ENCODE measurements around the gene FOXE3. TPM values are rescaled to one million over a fixed set of nuclear protein-coding genes. Genes with fewer than 3 reads are reported as not detected.

Gene FOXE3
- total RNA-seq (under 1 TPM in 1 of 5 donors, not detected in 4; 0.18 TPM), total RNA-seq (0 to 0.10 (median 0) reads per million in 29 experiments)
- total RNA-seq (2013), result not detected

DNA sequence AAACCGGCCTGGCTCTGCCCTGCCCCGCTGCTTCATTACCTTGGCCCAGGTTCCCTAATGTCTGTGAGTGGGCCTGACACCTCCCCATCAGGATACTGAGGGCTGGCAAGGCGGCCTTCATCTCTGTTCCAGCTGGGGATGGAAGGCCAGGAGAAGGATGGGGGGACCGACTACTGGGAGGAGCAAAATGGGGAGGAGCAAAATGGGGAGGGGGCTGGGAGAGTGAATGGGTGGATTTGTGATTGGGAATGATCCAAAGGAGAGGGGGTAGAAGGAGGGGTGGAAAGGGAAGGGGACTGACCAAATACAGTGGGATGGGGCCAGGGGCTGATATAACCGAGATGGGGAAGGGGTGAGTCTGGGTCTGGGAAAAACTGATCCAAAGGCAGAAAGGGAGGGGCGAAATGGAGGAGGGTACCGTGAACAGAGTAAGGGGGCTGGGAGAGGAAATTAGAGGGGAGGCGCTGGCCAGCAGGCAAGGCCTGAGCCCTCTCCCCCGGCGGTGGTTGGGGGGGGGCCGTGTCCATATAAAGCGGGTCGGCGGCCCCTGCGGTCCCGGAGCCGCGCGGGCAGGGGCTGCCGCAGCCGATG, at the start of gene FOXE3:
FOXE3 (plus strand) TSS at position 558 of the 591 bp plus-strand sequence; CDS start at position 589, 31 bp downstream.
- DNase-seq (no peak), ATAC-seq (replicated peaks in 1 of 4) (no peak)
- peaks cover 0 to 3% of the 10 kb centered on the region in 2 experiments for H3K4me1 ChIP-seq (ENCODE audit: control insufficient read depth in 1 of 2, extremely low read depth in 1 of 2, insufficient read depth in 2 of 2, low read length in 2 of 2)
- peaks cover 11 to 59% of the 10 kb centered on the region in 2 experiments for H3K27me3 ChIP-seq (replicated peaks in 1 of 2; ENCODE audit: control insufficient read depth in 2 of 2, extremely low read depth in 1 of 2, insufficient read depth in 2 of 2, low read length in 1 of 2)
- POLR2A ChIA-PET, result no interaction called here
- no peak within 1 kb of the TSS for H3K27ac ChIP-seq (ENCODE audit: low read length)
- CTCF ChIA-PET, result no interaction called here
- Mint-ChIP-seq H3K4me1 (peaks cover 0 to 7% (median 5%) of the 10 kb centered on the region in 3 donors), H3K9me3 (no peaks in the 10 kb centered on the region), H3K27ac (no peak within 1 kb of the TSS), H3K4me3 (peak within 1 kb of the TSS in 2 of 3 donors; percentile 47 to 70), H3K36me3 (peaks cover 4% of the 10 kb centered on the region), H3K27me3 (peaks cover 46 to 55% of the 10 kb centered on the region in 2 donors)
- WGBS (ENCODE audit: insufficient coverage), result 46% methylated on average over 21 of the region's 21 CpGs
- no peaks in the 10 kb centered on the region for H3K36me3 ChIP-seq (ENCODE audit: control insufficient read depth in 2 of 2, extremely low read depth in 1 of 2, insufficient read depth in 1 of 2, low read length in 1 of 2)
- H3K9me3 ChIP-seq, result no peaks in the 10 kb centered on the region
- H3K4me3 ChIP-seq (ENCODE audit: control insufficient read depth in 1 of 2, extremely low read depth in 1 of 2, low read length in 1 of 2), result no peak within 1 kb of the TSS

DNA sequence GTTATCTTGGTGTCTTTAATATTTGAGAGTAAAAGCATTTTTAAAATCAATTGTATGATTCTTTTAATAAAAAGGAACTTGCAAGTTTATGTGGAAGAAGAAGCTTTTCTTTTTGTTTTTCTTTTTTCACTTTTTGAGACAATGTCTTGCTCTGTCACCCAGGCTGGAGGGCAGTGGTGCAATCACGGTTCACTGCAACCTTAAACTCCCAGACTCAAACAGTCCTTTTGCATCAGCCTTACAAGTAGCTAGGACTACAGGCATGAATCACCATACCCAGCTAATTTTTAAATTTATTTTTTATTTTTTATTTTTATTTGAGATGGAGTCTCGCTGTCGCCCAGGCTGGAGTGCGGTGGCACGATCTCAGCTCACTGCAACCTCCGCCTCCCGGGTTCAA, 48.4 kb upstream of the FOXE3 start:
- no peaks in the 10 kb centered on the region for H3K9me3 ChIP-seq
- 100% methylated on average over 1 of the region's 7 CpGs for WGBS (ENCODE audit: insufficient coverage)
- no peaks in the 10 kb centered on the region for H3K27me3 Mint-ChIP-seq
- H3K27me3 ChIP-seq (replicated peaks in 1 of 2; ENCODE audit: control insufficient read depth in 2 of 2, extremely low read depth in 1 of 2, insufficient read depth in 2 of 2, low read length in 1 of 2), result no peaks in the 10 kb centered on the region
- ATAC-seq (replicated peaks in 1 of 4) (no peak), DNase-seq (no peak)
- H3K4me1 ChIP-seq (ENCODE audit: control insufficient read depth in 1 of 2, extremely low read depth in 1 of 2, insufficient read depth in 2 of 2, low read length in 2 of 2), result peaks cover 5% of the 10 kb centered on the region in 2 experiments
- H3K36me3 ChIP-seq (ENCODE audit: control insufficient read depth in 2 of 2, extremely low read depth in 1 of 2, insufficient read depth in 1 of 2, low read length in 1 of 2), result peaks cover 6 to 23% of the 10 kb centered on the region in 2 donors
- H3K27ac Mint-ChIP-seq, result no peak overlapping the region
- no peak overlapping the region for H3K4me3 Mint-ChIP-seq
- peaks cover 6 to 12% (median 11%) of the 10 kb centered on the region in 3 donors for H3K4me1 Mint-ChIP-seq
- ChIA-PET POLR2A (no interaction called here), CTCF (interaction anchor here in 1 of 2 donors (0.6 kb wide), 1 partner anchor 70 kb away, joined by 3 read pairs; no protein-coding TSS in a partner anchor)
- H3K36me3 Mint-ChIP-seq, result peaks cover 19% of the 10 kb centered on the region
- H3K4me3 ChIP-seq (ENCODE audit: control insufficient read depth in 1 of 2, extremely low read depth in 1 of 2, low read length in 1 of 2), result no peak overlapping the region
- no peak overlapping the region for H3K27ac ChIP-seq (ENCODE audit: low read length)
- H3K9me3 Mint-ChIP-seq, result no peaks in the 10 kb centered on the region

DNA sequence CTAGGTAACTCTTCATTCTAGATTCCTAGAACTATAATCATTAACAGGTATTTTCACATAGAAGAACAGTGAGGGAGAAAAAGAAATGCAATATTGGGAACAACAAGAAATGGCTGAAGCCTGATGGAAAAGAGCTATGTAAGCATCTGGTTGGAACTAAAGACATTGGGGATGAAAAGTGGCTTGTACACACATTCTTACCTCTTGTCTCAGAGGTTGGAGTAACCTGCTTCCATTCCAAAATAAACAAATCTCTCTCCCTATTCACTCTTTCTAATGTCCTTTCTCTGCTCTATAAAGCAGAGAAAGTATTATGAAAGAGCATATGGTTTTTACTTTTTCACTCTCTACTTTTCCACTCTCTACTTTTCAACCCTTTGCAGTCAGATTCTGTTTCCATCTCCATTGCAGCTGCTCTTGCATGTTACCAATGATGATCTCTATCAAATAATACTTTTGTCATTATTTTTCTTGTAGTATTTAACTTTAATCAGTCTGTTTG, 45.0 kb upstream of the FOXE3 start:
- Histone ChIP-seq H3K4me3 (ENCODE audit: control insufficient read depth in 1 of 2, extremely low read depth in 1 of 2, low read length in 1 of 2) (no peak overlapping the region), H3K9me3 (no peaks in the 10 kb centered on the region), H3K36me3 (ENCODE audit: control insufficient read depth in 2 of 2, extremely low read depth in 1 of 2, insufficient read depth in 1 of 2, low read length in 1 of 2) (peaks cover 6 to 52% of the 10 kb centered on the region in 2 donors), H3K27ac (ENCODE audit: low read length) (no peak overlapping the region), H3K27me3 (replicated peaks in 1 of 2; ENCODE audit: control insufficient read depth in 2 of 2, extremely low read depth in 1 of 2, insufficient read depth in 2 of 2, low read length in 1 of 2) (no peaks in the 10 kb centered on the region), H3K4me1 (ENCODE audit: control insufficient read depth in 1 of 2, extremely low read depth in 1 of 2, insufficient read depth in 2 of 2, low read length in 2 of 2) (no peaks in the 10 kb centered on the region)
- POLR2A ChIA-PET, result interaction anchor here in 1 of 2 donors (0.7 kb wide), 1 partner anchor 838 kb away, joined by 3 read pairs; no protein-coding TSS in a partner anchor
- Mint-ChIP-seq H3K9me3 (no peaks in the 10 kb centered on the region), H3K36me3 (peaks cover 28% of the 10 kb centered on the region), H3K27ac (no peak overlapping the region), H3K4me1 (no peaks in the 10 kb centered on the region), H3K4me3 (no peak overlapping the region), H3K27me3 (no peaks in the 10 kb centered on the region)
- CTCF ChIA-PET, result no interaction called here
- no peak for ATAC-seq (replicated peaks in 1 of 4)
- DNase-seq, result no peak

DNA sequence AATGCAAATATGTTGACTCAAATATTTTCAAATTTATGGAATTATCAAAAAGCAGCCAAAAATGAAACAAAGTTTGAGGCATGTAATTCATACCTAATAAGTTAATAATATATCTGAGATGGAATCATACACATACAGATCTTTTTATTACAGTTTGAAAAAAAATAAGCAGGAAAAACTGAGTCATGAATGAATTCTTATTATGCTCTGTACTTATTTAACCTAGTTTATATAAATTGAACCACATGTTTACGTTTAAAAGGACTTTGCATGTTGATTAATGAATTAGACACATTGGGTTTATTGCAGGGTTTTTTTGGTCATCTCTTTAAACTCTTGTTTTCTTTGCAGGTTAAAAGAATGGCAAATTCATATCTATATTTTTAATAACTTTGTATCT, 41.6 kb upstream of the FOXE3 start:
- DNase-seq, result no peak
- Mint-ChIP-seq H3K27ac (no peak overlapping the region), H3K4me3 (no peak overlapping the region), H3K4me1 (no peaks in the 10 kb centered on the region), H3K9me3 (no peaks in the 10 kb centered on the region), H3K36me3 (peaks cover 33% of the 10 kb centered on the region), H3K27me3 (no peaks in the 10 kb centered on the region)
- Histone ChIP-seq H3K9me3 (no peaks in the 10 kb centered on the region), H3K4me1 (ENCODE audit: control insufficient read depth in 1 of 2, extremely low read depth in 1 of 2, insufficient read depth in 2 of 2, low read length in 2 of 2) (no peaks in the 10 kb centered on the region), H3K36me3 (ENCODE audit: control insufficient read depth in 2 of 2, extremely low read depth in 1 of 2, insufficient read depth in 1 of 2, low read length in 1 of 2) (peaks cover 0 to 58% of the 10 kb centered on the region in 2 donors), H3K27me3 (replicated peaks in 1 of 2; ENCODE audit: control insufficient read depth in 2 of 2, extremely low read depth in 1 of 2, insufficient read depth in 2 of 2, low read length in 1 of 2) (no peaks in the 10 kb centered on the region), H3K27ac (ENCODE audit: low read length) (no peak overlapping the region), H3K4me3 (ENCODE audit: control insufficient read depth in 1 of 2, extremely low read depth in 1 of 2, low read length in 1 of 2) (no peak overlapping the region)
- CTCF ChIA-PET, result no interaction called here
- POLR2A ChIA-PET, result no interaction called here
- ATAC-seq (replicated peaks in 1 of 4), result no peak
- WGBS (ENCODE audit: insufficient coverage), result no CpG with 5 or more reads among the region's 1 CpG

DNA sequence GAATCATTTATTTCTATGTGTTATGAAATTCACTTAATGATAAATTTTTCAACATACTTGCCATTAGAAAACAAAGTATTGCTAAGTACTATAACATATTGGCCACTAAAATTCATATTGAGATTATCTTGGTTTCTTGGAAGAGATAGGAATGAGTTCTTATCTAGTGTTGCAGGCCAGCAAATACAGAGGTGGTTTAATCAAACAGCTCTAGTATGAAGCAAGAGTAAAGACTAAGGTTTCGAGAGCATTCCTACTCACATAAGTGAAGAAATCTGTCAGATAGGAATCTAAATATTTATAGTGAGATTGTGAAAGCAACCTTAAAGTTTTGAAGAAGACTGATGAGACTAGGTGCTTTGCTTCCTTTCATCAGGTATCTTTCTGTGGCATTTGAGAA, 37.9 kb upstream of the FOXE3 start:
- Mint-ChIP-seq H3K4me3 (no peak overlapping the region), H3K9me3 (no peaks in the 10 kb centered on the region), H3K4me1 (no peaks in the 10 kb centered on the region), H3K27ac (no peak overlapping the region), H3K36me3 (peaks cover 37% of the 10 kb centered on the region), H3K27me3 (no peaks in the 10 kb centered on the region)
- Histone ChIP-seq H3K4me3 (ENCODE audit: control insufficient read depth in 1 of 2, extremely low read depth in 1 of 2, low read length in 1 of 2) (no peak overlapping the region), H3K4me1 (ENCODE audit: control insufficient read depth in 1 of 2, extremely low read depth in 1 of 2, insufficient read depth in 2 of 2, low read length in 2 of 2) (no peaks in the 10 kb centered on the region), H3K27ac (ENCODE audit: low read length) (no peak overlapping the region), H3K27me3 (replicated peaks in 1 of 2; ENCODE audit: control insufficient read depth in 2 of 2, extremely low read depth in 1 of 2, insufficient read depth in 2 of 2, low read length in 1 of 2) (no peaks in the 10 kb centered on the region), H3K9me3 (no peaks in the 10 kb centered on the region), H3K36me3 (ENCODE audit: control insufficient read depth in 2 of 2, extremely low read depth in 1 of 2, insufficient read depth in 1 of 2, low read length in 1 of 2) (peaks cover 5 to 50% of the 10 kb centered on the region in 2 donors)
- WGBS (ENCODE audit: insufficient coverage), result no CpG with 5 or more reads among the region's 1 CpG
- ChIA-PET CTCF (no interaction called here), POLR2A (no interaction called here)
- no peak for ATAC-seq (replicated peaks in 1 of 4)
- no peak for DNase-seq

DNA sequence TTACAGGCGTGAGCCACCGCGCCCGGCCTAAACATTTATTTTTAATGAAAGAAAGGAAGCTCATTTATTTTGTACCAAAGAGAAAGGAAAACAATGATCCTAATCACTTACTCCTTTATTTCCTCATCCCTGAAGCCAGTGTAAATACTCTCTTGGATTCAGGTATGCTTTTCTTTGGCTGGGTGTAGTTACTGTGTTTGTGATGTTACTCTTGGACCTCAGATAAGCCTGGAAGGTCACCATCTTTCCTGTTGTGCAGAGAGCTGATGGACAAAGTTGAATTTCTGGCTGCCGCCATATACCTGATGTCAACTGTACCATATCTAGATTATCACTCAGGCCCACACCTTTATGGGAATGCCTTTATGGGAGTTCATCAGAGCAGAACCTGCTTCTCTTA, 35.4 kb upstream of the FOXE3 start:
- ATAC-seq (replicated peaks in 1 of 4) (no peak), DNase-seq (no peak)
- no CpG with 5 or more reads among the region's 5 CpGs for WGBS (ENCODE audit: insufficient coverage)
- Histone ChIP-seq H3K4me3 (ENCODE audit: control insufficient read depth in 1 of 2, extremely low read depth in 1 of 2, low read length in 1 of 2) (no peak overlapping the region), H3K9me3 (no peaks in the 10 kb centered on the region), H3K27ac (ENCODE audit: low read length) (no peak overlapping the region), H3K4me1 (ENCODE audit: control insufficient read depth in 1 of 2, extremely low read depth in 1 of 2, insufficient read depth in 2 of 2, low read length in 2 of 2) (no peaks in the 10 kb centered on the region), H3K36me3 (ENCODE audit: control insufficient read depth in 2 of 2, extremely low read depth in 1 of 2, insufficient read depth in 1 of 2, low read length in 1 of 2) (peaks cover 5 to 26% of the 10 kb centered on the region in 2 donors), H3K27me3 (replicated peaks in 1 of 2; ENCODE audit: control insufficient read depth in 2 of 2, extremely low read depth in 1 of 2, insufficient read depth in 2 of 2, low read length in 1 of 2) (no peaks in the 10 kb centered on the region)
- no peak overlapping the region for H3K27ac Mint-ChIP-seq
- ChIA-PET POLR2A (no interaction called here), CTCF (no interaction called here)
- no peaks in the 10 kb centered on the region for H3K27me3 Mint-ChIP-seq
- peaks cover 28% of the 10 kb centered on the region for H3K36me3 Mint-ChIP-seq
- no peaks in the 10 kb centered on the region for H3K4me1 Mint-ChIP-seq
- H3K4me3 Mint-ChIP-seq, result no peak overlapping the region
- H3K9me3 Mint-ChIP-seq, result no peaks in the 10 kb centered on the region
